Measurements from ENCODE around the gene NDUFAF7. TPM values are rescaled to one million over a fixed set of nuclear protein-coding genes. Genes with fewer than 3 reads are reported as not detected.

Gene NDUFAF7
- total and polyA plus RNA-seq, 2 of the 13 experiments (the other 11 are each of a cell fraction or from before 2014, with no cell fraction given) = 27.0 to 40.8 TPM

DNA sequence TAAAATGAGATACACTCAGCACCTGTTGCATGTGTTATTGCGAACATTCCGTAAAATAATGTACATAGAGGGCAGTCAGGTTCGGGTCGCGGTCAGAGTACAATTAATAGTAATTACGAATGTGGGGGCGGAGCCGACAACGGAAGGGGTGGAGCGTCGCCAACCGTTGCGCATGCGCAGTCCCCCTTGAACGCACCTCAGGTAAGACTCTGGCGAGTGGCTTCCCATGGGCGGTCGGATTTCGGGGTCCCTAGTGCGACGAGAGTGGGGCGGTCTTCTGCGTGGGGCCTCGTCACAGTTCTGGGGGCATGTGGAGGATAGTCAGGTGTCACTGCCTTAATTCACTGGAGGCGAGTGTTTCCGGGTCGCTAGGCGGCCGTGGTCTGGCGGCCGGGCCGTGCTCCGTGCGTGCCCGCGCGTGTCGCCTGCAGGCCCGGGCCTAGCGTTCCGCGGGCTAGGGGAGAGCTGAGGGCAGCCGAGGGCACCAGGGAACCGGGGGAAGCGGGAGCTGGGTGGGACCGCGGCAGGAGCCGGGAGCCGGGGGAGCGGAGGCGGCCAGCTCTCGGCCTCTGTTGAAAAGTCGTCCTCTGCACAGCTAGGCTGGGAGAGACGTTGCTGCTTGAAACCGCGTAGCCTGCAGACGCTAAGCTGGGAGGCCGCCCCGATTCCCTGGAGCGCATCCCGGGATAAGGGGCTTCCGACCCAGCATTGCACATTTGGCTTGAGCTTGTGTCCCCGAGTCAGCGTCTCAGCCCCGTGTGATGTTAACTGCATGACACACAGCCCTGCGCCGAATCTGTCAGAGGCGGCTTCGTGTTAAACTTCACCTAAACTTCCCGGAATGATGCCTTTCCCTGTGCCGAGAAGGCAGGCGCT lies 34.9 kb upstream of the NDUFAF7 start, which contains the start of gene CEBPZOS (continued):
- TF ChIP-seq ZMYM3 (CRISPR knock-in tag; IDR thresholded peaks at IDR 0.05) (no peak; the same call in none of the 2 replicates), ZNF263 (CRISPR knock-in tag; IDR thresholded peaks at IDR 0.05) (peak; percentile 50), MAFG (CRISPR knock-in tag; IDR thresholded peaks at IDR 0.05) (no peak), ATRX (CRISPR knock-in tag; IDR thresholded peaks at IDR 0.05; ENCODE audit: borderline replicate concordance) (0 out of 2 replicates have a peak, but pooled peaks have one; percentile 87), ZNF468 (CRISPR knock-in tag; IDR thresholded peaks at IDR 0.05) (peak; percentile 73; the same call in 1 of the 2 replicates), ZNF83 (CRISPR knock-in tag; IDR thresholded peaks at IDR 0.05; ENCODE audit: borderline replicate concordance) (peak; percentile 52; the same call in 1 of the 2 replicates), XBP1 (CRISPR knock-in tag; IDR thresholded peaks at IDR 0.05) (peak; percentile 75; the same call in 1 of the 2 replicates), BHLHE40 (IDR thresholded peaks at IDR 0.05; ENCODE audit: low read length) (no peak), PTBP1 (IDR thresholded peaks at IDR 0.05; ENCODE audit: low read depth, low read length, poor library complexity, severe bottlenecking) (peak; percentile 29), NFYB (CRISPR knock-in tag; IDR thresholded peaks at IDR 0.05) (no peak), SMAD1 (CRISPR knock-in tag; IDR thresholded peaks at IDR 0.05; ENCODE audit: borderline replicate concordance, low read depth) (peak; percentile 48; the same call in 1 of the 2 replicates), PAX8 (CRISPR knock-in tag; IDR thresholded peaks at IDR 0.05; ENCODE audit: borderline replicate concordance) (peak; percentile 90; the same call in 1 of the 2 replicates), BCL6 (CRISPR knock-in tag; IDR thresholded peaks at IDR 0.05) (no peak), EEA1 (CRISPR knock-in tag; IDR thresholded peaks at IDR 0.05; ENCODE audit: borderline replicate concordance) (peak; percentile 98)
- TF ChIP-seq, protein P1, sequence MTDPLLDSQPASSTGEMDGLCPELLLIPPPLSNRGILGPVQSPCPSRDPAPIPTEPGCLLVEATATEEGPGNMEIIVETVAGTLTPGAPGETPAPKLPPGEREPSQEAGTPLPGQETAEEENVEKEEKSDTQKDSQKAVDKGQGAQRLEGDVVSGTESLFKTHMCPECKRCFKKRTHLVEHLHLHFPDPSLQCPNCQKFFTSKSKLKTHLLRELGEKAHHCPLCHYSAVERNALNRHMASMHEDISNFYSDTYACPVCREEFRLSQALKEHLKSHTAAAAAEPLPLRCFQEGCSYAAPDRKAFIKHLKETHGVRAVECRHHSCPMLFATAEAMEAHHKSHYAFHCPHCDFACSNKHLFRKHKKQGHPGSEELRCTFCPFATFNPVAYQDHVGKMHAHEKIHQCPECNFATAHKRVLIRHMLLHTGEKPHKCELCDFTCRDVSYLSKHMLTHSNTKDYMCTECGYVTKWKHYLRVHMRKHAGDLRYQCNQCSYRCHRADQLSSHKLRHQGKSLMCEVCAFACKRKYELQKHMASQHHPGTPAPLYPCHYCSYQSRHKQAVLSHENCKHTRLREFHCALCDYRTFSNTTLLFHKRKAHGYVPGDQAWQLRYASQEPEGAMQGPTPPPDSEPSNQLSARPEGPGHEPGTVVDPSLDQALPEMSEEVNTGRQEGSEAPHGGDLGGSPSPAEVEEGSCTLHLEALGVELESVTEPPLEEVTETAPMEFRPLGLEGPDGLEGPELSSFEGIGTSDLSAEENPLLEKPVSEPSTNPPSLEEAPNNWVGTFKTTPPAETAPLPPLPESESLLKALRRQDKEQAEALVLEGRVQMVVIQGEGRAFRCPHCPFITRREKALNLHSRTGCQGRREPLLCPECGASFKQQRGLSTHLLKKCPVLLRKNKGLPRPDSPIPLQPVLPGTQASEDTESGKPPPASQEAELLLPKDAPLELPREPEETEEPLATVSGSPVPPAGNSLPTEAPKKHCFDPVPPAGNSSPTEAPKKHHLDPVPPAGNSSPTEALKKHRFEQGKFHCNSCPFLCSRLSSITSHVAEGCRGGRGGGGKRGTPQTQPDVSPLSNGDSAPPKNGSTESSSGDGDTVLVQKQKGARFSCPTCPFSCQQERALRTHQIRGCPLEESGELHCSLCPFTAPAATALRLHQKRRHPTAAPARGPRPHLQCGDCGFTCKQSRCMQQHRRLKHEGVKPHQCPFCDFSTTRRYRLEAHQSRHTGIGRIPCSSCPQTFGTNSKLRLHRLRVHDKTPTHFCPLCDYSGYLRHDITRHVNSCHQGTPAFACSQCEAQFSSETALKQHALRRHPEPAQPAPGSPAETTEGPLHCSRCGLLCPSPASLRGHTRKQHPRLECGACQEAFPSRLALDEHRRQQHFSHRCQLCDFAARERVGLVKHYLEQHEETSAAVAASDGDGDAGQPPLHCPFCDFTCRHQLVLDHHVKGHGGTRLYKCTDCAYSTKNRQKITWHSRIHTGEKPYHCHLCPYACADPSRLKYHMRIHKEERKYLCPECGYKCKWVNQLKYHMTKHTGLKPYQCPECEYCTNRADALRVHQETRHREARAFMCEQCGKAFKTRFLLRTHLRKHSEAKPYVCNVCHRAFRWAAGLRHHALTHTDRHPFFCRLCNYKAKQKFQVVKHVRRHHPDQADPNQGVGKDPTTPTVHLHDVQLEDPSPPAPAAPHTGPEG (CRISPR knock-in tag; IDR thresholded peaks at IDR 0.05) = peak; percentile 90; the same call in 1 of the 2 replicates
